ENCODE measurements around the gene ITGB1BP1. TPM values are rescaled to one million over a fixed set of nuclear protein-coding genes. Genes with fewer than 3 reads are reported as not detected.

ITGB1BP1 gene
- total RNA-seq, 1 donor from 2014 or later, result 39.6 TPM

DNA sequence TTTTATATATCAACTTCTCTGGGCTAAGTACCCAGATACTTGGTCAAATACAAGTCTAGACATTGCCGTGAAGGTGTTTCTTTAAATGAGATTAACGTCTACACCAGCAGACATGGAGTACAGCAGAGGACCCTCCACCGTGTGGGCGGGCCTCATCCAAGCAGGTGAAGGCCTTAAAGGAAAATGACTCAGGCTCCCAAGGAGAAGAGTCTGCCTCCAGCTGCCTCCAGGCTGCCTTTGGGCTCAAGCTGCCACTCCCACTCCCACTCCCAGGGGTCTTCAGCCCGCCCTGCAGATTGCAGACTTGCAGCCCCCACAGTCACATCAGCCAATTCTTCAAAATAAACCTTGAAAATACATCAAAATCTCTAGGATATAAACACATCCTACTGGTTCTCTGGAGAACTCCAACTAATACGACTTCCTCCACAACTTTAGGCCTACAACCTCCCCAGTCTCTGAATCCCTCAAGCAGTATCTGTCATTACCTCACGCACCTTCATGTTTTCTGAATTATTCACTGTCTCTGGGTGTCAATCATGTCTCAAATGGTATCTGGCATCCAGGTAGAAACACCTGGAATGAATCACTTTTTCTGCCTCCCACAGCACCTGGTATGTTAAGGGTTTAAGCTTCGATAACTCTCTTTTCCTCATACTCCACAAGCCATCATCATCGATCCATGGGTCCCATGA lies 6.9 kb downstream of the ITGB1BP1 start:
- ChIA-PET POLR2A (no interaction called here), CTCF (no interaction called here)
- no peak overlapping the region for H3K4me3 Mint-ChIP-seq
- H3K27me3 Mint-ChIP-seq, result no peaks in the 10 kb centered on the region
- TF ChIP-seq, protein P1, sequence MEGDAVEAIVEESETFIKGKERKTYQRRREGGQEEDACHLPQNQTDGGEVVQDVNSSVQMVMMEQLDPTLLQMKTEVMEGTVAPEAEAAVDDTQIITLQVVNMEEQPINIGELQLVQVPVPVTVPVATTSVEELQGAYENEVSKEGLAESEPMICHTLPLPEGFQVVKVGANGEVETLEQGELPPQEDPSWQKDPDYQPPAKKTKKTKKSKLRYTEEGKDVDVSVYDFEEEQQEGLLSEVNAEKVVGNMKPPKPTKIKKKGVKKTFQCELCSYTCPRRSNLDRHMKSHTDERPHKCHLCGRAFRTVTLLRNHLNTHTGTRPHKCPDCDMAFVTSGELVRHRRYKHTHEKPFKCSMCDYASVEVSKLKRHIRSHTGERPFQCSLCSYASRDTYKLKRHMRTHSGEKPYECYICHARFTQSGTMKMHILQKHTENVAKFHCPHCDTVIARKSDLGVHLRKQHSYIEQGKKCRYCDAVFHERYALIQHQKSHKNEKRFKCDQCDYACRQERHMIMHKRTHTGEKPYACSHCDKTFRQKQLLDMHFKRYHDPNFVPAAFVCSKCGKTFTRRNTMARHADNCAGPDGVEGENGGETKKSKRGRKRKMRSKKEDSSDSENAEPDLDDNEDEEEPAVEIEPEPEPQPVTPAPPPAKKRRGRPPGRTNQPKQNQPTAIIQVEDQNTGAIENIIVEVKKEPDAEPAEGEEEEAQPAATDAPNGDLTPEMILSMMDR (IDR thresholded peaks at IDR 0.05), result no peak
- DNase-seq (no peak), ATAC-seq (ENCODE audit: low read depth) (no peak)
- H3K4me1 Mint-ChIP-seq, result peaks cover 11% of the 10 kb centered on the region
- peaks cover 41% of the 10 kb centered on the region for H3K36me3 Mint-ChIP-seq (ENCODE audit: low read depth)
- H3K27ac Mint-ChIP-seq, result no peak overlapping the region
- intact Hi-C loops (cut with micrococcal nuclease), result no loop called here
- H3K9me3 Mint-ChIP-seq, result no peaks in the 10 kb centered on the region

DNA sequence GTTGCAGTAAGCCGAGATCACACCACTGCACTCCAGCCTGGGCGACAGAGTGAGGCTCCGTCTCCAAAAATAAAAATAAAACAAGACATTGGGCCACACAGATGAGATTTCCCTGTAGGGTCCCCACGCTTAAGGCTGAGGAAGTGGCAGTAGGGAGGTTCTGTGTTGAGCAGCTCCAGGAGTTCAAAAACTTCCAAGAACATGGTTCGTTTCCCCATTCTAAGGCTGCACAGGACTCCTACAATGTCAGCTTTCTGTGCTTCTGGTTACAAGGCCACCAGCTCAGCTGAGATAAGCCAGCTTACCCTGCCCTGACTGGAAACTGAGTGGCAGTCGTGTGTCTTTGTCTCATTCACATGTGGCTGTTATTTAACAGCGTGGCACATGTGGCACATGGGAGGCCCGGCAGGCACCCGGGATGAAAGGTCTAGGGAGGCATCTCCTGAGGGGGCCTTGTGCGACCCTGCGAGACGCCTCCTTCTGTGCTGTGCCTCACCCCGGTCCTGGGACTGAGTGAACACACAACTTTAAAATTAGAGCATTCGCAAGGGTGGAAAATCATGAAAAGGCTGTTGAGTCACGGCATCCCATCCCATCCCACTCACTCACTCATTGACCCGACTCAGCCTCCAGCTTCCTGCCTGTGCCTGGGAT lies 7.7 kb downstream of the ITGB1BP1 start:
- ATAC-seq (ENCODE audit: low read depth) (no peak), DNase-seq (no peak)
- no peaks in the 10 kb centered on the region for H3K27me3 Mint-ChIP-seq
- no peak overlapping the region for H3K27ac Mint-ChIP-seq
- H3K9me3 Mint-ChIP-seq, result no peaks in the 10 kb centered on the region
- H3K36me3 Mint-ChIP-seq (ENCODE audit: low read depth), result peaks cover 48% of the 10 kb centered on the region
- ChIA-PET CTCF (no interaction called here), POLR2A (no interaction called here)
- intact Hi-C loops (cut with micrococcal nuclease), result no loop called here
- TF ChIP-seq, protein P1 (IDR thresholded peaks at IDR 0.05), result no peak
- no peak overlapping the region for H3K4me3 Mint-ChIP-seq
- peaks cover 9% of the 10 kb centered on the region for H3K4me1 Mint-ChIP-seq

DNA sequence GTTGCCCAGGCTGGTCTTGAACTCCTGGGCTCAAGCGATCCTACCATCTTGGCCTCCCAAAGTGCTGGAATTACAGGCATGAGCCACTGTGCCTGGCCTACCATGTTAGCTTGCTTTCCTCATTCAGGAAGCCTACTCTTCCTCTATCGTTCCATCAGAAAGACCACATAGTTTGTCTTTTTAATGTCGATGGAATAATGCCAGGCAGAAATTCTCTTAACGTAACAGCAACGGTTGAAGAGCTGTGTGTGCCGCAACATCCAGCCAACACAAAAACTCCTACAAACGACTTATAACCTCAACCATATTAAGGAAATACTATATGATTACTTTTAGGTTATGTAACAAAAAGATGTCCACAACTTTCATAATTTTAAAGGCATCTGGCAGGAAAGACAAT lies 10.5 kb downstream of the ITGB1BP1 start:
- intact Hi-C loops (cut with micrococcal nuclease), result no loop called here
- H3K36me3 Mint-ChIP-seq (ENCODE audit: low read depth), result peaks cover 66% of the 10 kb centered on the region
- no peaks in the 10 kb centered on the region for H3K9me3 Mint-ChIP-seq
- H3K4me3 Mint-ChIP-seq, result no peak overlapping the region
- H3K4me1 Mint-ChIP-seq, result no peaks in the 10 kb centered on the region
- DNase-seq (no peak), ATAC-seq (ENCODE audit: low read depth) (no peak)
- no peak overlapping the region for H3K27ac Mint-ChIP-seq
- H3K27me3 Mint-ChIP-seq, result no peaks in the 10 kb centered on the region
- TF ChIP-seq, protein P1 (IDR thresholded peaks at IDR 0.05), result no peak
- POLR2A ChIA-PET, result interaction anchor here (0.5 kb wide), 1 partner anchor 39 kb away, joined by 3 read pairs; no protein-coding TSS in a partner anchor
- CTCF ChIA-PET, result no interaction called here

DNA sequence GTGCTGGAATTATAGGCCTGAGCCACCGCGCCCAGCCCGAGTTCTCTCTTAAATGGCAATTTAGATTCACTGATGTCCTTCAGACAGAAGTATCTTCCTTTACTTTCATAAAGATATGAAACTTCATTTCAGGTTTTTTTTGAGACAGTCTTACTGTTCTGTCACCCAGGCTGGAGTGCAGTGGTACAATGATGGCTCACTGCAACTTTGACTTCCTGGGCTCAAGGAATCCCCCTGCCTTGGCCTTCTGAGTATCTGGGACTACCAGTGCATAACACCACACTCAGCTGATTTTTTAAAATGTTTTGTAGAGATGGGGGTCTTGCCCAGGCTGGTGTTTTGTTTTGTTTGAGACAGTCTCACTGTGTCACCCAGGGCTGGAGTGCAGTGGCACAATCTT lies 13.2 kb downstream of the ITGB1BP1 start:
- Mint-ChIP-seq H3K27ac (no peak overlapping the region), H3K27me3 (no peaks in the 10 kb centered on the region), H3K4me3 (no peak overlapping the region), H3K4me1 (no peaks in the 10 kb centered on the region), H3K36me3 (ENCODE audit: low read depth) (peaks cover 68% of the 10 kb centered on the region), H3K9me3 (no peaks in the 10 kb centered on the region)
- DNase-seq (no peak), ATAC-seq (ENCODE audit: low read depth) (no peak)
- TF ChIP-seq, protein P1 (IDR thresholded peaks at IDR 0.05), result no peak
- ChIA-PET POLR2A (no interaction called here), CTCF (no interaction called here)
- intact Hi-C loops (cut with micrococcal nuclease), result no loop called here

DNA sequence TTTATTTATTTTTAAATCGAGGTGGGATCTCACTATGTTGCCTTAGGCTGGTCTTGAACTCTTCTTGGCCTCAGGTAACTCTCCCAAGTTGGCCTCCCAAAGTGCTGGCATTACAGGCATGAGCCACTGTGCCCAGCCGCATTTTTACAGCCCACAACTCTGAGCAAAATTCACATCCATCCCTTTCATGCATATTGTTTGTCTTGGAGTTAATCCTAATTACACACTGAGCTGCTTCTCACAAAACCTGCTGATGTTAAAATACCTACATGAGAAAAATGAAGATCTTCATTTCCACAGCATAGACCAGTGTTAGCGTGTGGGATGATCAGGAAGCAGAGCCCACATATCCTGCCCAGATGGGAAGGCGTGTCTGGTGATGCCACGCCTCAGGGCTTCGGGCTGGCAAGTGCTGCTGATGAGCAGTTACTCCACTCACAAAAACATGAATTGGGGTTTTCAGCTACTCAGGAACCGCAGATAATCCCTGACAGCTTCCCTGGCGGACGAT lies 14.6 kb downstream of the ITGB1BP1 start:
- H3K27me3 Mint-ChIP-seq, result no peaks in the 10 kb centered on the region
- ATAC-seq (ENCODE audit: low read depth) (no peak), DNase-seq (no peak)
- POLR2A ChIA-PET, result no interaction called here
- H3K4me3 Mint-ChIP-seq, result no peak overlapping the region
- no peaks in the 10 kb centered on the region for H3K4me1 Mint-ChIP-seq
- H3K27ac Mint-ChIP-seq, result no peak overlapping the region
- no peaks in the 10 kb centered on the region for H3K9me3 Mint-ChIP-seq
- TF ChIP-seq, protein P1 (IDR thresholded peaks at IDR 0.05), result no peak
- CTCF ChIA-PET, result no interaction called here
- peaks cover 66% of the 10 kb centered on the region for H3K36me3 Mint-ChIP-seq (ENCODE audit: low read depth)
- intact Hi-C loops (cut with micrococcal nuclease), result no loop called here

Measured in activated B cell treated with CpG ODN at 0.5 μM for 24 hours (primary cell).